GM12874 (cell line): Measurements from ENCODE around the gene ZBTB16.

Source experiments
- CTCF ChIP-seq: IDR thresholded peaks from 2 replicates; pipeline ENCODE4 v1.5.1; 2011; ENCODE audit warnings: low read depth, mild to moderate bottlenecking, control low read depth, low read length, moderate library complexity; ENCODE audit not compliant: insufficient read depth

The ZBTB16 gene

DNA sequence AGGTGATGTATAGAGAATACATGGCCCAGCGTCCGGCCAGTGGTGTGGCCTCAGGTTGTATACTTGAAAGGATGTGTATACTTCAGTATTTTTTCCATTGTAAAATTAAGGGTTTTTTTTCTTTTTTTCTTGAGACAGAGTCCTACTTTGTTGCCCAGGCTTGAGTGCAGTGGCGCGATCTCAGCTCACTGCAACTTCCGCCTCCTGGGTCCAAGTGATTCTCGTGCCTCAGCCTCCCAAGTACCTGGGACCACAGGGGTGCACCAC is 15.8 kb downstream of the ZBTB16 start:
- no peak for TF ChIP-seq CTCF

- peak; percentile 35; the same call in 1 of the 2 replicates for TF ChIP-seq CTCF
Observed at GRCh38 chr11:114075891-114076441, 16.5 kb downstream of the ZBTB16 start.

DNA sequence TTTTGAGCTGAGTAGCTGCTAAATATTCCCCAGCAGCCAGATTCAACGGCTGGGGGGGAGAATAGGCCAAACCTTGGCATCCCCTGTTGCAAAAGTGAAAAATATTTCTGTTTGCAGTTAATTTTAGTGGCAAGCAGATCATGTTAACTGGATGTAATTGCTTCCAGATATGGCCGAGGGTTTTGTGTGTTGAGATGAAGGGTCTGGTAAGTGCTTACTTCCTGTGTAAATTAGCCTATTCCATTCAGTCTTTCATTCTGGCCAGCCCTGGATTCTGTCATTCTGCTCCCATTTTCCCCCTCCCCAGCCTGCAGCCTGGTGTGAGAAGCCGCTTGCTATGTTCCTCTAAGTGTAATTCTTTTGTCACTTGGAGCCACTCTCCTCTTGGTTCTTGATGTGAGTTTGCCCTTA is 17.4 kb downstream of the ZBTB16 start:
- TF ChIP-seq CTCF: no peak

DNA sequence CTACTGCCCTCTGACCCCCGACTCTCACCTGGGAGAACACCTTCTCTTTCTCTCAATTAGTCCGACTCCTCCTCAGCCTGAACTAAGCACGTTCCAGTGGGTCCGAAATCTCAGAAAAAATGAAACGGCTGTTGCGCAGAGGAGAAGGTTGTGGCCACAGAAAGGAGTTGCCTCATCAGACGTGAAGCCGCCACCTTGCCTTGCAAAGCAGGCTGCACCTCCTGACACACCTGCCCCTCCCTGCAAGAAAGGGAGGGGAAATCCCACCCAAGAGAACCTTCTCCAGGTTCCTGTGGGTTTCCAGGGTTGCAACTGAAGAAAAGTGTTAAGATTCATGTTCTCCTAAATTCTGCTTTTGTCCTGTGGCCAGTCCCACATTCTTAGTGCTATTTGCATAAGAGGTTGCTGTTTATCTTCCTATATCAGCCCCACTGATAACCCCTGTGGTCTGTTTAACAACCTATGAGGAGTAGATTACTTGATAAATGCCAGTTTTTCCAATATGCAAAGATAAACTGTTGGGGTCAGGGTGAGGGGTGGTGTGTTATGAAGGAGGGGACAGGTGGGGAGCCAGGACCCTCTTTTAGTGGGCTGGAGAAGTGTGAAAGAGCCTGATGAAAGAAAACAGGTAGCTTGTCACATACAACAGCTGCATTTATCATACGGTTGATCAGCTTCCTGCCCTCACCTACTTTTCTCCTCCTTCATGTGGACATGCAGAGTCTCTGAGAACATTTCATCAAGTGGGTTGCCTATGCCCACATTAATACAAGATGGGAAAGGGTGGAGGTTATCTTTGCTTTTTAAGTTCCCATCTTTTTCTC is 18.2 kb downstream of the ZBTB16 start:
- TF ChIP-seq CTCF: no peak

DNA sequence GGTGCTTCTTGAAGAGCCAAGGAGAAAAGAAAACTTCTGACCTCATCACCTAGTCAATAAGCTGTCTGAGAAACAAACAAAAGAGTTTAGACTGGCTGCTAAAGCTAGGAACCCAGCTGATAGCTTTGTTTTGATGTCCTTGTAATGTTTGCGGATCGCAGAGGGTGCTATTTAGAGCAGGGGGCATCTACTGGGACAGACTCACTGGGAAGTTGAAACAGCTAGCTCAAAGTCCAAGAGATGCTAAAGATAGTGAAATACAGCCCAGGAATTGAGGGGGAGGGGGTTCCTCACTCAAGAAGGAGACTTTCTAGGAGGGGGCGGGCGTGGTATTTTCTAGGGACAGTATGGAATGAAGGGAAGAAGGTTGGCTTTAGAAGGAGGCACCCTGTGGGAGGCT is 18.9 kb downstream of the ZBTB16 start:
- TF ChIP-seq CTCF: no peak

DNA sequence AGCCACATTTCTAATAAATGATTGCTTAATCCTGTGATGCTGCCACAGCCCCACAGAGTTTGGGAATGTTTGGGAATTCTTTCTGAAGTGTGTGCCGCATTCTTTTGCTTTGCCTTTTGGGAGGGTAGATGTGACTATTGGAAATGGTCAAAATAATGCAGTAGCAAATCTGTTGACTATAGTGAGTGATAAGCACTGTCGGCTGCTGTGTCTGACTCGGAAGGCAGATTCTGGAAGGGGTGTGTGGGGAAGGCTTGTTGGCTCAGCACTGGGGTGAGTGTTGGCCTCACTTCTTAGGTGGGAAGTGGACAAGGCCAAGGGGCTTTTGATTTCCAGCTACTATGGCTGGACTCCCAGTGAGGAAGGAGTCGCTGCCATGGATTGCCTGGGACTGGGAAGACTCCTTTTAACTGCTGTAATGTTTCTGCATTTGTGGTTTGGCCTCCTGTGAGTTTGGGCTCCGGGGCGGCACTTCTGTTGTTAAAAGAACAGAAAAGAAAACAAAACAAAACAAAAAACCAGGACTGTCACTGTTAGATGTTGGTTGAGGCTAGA is 20.1 kb downstream of the ZBTB16 start:
- TF ChIP-seq CTCF: no peak

GRCh38 chr11:114080219-114080618 is 20.7 kb downstream of the ZBTB16 start:
- TF ChIP-seq CTCF: no peak
